ENCODE measurements around the gene MYO1H. TPM values are rescaled to one million over a fixed set of nuclear protein-coding genes. Genes with fewer than 3 reads are reported as not detected.

Gene MYO1H
- total RNA-seq, 1 experiment from 2014 or later = not detected

DNA sequence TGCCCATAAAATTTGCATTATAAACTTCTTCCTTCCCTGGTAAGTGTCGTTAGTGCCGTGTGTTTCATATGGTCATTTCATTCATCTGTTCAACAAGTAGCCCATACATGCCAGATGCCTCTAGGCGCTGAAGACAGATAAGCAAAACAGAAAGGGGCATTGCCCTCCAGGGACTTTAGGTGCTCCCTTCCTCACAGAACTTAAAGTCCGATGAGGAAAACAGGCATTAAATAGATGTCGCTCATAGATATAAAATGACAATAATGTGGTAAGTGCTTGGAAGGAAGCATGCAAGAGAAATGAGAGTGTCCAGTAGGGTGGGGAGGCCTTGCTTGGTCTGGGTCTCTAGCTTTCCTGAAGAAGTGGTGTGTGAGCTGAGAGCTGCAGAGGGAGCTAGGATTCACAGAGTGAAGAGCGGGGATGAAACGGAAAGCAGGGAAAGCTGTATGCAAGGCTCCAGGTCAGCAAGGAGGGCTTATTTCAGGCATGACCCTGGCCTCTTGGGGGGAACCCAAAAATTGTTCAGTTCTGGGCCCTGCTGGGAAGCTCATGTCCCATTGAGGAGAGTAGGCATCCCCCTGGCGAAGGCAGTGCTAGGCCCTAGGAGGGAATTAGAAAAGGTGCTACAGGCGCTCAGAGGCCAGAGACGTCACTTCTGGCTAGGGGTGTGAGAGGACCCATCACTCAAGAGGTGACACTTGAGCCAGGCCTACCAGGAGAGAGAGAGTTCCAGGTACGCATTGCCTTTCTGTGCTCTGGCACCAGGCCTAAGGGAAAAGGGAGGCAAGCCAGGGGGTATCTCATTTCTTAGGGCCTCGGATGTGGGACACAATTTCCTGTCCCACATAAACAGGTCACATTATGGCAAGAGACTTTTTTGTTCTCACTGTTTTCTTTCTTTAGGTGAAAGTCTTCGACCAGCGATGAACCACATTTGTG is 141.6 kb downstream of the MYO1H start:
- intact Hi-C loops (cut with micrococcal nuclease) = no loop called here
- Mint-ChIP-seq H3K27ac (ENCODE audit: low read depth, unreplicated experiment) (peak overlapping the region; percentile 64), H3K4me3 (ENCODE audit: unreplicated experiment) (no peak overlapping the region), H3K36me3 (ENCODE audit: insufficient read depth, unreplicated experiment) (peaks cover 78% of the 10 kb centered on the region), H3K4me1 (ENCODE audit: insufficient read depth, unreplicated experiment) (no peaks in the 10 kb centered on the region), H3K9me3 (ENCODE audit: unreplicated experiment) (no peaks in the 10 kb centered on the region), H3K27me3 (ENCODE audit: insufficient read depth, unreplicated experiment) (no peaks in the 10 kb centered on the region)
- ChIA-PET POLR2A (no interaction called here), CTCF (interaction anchor here (0.7 to 0.8 kb wide), 2 partner anchors 286 to 846 kb away, joined by 3 read pairs; no protein-coding TSS in a partner anchor)
- TF ChIP-seq, protein P1, sequence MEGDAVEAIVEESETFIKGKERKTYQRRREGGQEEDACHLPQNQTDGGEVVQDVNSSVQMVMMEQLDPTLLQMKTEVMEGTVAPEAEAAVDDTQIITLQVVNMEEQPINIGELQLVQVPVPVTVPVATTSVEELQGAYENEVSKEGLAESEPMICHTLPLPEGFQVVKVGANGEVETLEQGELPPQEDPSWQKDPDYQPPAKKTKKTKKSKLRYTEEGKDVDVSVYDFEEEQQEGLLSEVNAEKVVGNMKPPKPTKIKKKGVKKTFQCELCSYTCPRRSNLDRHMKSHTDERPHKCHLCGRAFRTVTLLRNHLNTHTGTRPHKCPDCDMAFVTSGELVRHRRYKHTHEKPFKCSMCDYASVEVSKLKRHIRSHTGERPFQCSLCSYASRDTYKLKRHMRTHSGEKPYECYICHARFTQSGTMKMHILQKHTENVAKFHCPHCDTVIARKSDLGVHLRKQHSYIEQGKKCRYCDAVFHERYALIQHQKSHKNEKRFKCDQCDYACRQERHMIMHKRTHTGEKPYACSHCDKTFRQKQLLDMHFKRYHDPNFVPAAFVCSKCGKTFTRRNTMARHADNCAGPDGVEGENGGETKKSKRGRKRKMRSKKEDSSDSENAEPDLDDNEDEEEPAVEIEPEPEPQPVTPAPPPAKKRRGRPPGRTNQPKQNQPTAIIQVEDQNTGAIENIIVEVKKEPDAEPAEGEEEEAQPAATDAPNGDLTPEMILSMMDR (IDR thresholded peaks at IDR 0.05; ENCODE audit: unreplicated experiment) = no peak
- DNase-seq (ENCODE audit: unreplicated experiment) = no peak
- BruUV-seq (replicated peaks) = no TSS peak

DNA sequence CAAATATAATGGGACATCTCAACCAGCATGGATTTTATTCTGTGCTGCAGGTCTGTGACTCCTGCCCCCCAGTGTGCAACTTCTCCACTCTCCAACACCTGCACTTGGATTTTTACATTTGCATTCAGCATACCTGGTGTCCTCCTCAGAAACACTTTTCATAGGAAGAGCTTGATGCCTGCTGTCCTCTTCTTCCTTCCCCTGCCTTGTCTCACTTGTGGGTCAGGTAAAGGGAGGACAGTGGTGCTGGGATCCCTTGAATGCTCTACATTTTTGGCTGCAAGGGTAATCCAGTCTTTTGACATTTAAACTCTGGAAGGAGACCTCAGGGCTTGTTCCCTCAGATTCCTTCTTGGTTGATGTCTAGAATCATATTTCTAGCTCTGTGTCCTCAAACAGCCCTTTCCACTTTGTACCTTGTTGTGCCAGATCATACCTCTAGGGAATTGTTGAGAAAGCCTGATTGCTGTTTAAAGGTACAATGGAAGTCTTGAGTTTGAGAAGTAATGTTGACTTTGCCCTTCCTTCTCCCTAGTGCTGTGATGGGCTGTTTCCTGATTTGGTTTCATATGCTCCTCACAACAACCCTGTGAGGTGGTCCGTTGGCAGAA is 142.4 kb downstream of the MYO1H start:
- intact Hi-C loops (cut with micrococcal nuclease) = no loop called here
- H3K36me3 Mint-ChIP-seq (ENCODE audit: insufficient read depth, unreplicated experiment) = peaks cover 70% of the 10 kb centered on the region
- H3K4me1 Mint-ChIP-seq (ENCODE audit: insufficient read depth, unreplicated experiment) = no peaks in the 10 kb centered on the region
- no peaks in the 10 kb centered on the region for H3K27me3 Mint-ChIP-seq (ENCODE audit: insufficient read depth, unreplicated experiment)
- H3K9me3 Mint-ChIP-seq (ENCODE audit: unreplicated experiment) = no peaks in the 10 kb centered on the region
- TF ChIP-seq, protein P1 (IDR thresholded peaks at IDR 0.05; ENCODE audit: unreplicated experiment) = no peak
- ChIA-PET CTCF (interaction anchor here (1.7 kb wide), 1 partner anchor 57 kb away, joined by 5 read pairs; no protein-coding TSS in a partner anchor), POLR2A (no interaction called here)
- H3K27ac Mint-ChIP-seq (ENCODE audit: low read depth, unreplicated experiment) = no peak overlapping the region
- no peak overlapping the region for H3K4me3 Mint-ChIP-seq (ENCODE audit: unreplicated experiment)
- no TSS peak for BruUV-seq (replicated peaks)
- no peak for DNase-seq (ENCODE audit: unreplicated experiment)

DNA sequence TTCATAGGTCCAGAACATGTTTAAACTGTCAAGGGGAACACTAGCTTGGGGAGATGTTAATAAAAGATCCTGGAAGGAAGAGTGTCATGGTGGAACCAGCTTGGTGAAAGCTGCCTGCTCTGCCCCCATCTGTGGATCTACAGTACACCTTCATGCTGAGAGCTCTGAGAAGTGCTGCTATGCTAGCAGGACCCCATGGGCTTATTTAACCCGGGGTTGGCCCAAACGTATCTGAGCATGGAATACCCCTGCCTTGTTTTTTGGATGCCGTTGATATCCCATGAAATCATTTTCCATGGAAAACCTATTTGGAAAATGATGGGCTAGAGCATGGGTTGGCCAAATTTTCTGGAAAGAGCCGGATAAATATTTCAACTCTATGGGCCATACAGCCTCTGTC is 144.0 kb downstream of the MYO1H start:
- no peak for DNase-seq (ENCODE audit: unreplicated experiment)
- Mint-ChIP-seq H3K4me1 (ENCODE audit: insufficient read depth, unreplicated experiment) (no peaks in the 10 kb centered on the region), H3K4me3 (ENCODE audit: unreplicated experiment) (no peak overlapping the region), H3K27ac (ENCODE audit: low read depth, unreplicated experiment) (no peak overlapping the region), H3K27me3 (ENCODE audit: insufficient read depth, unreplicated experiment) (no peaks in the 10 kb centered on the region), H3K36me3 (ENCODE audit: insufficient read depth, unreplicated experiment) (peaks cover 63% of the 10 kb centered on the region), H3K9me3 (ENCODE audit: unreplicated experiment) (no peaks in the 10 kb centered on the region)
- CTCF ChIA-PET = interaction anchor here (0.7 to 1.7 kb wide), 2 partner anchors 59 to 1816 kb away, joined by 3 to 5 read pairs; no protein-coding TSS in a partner anchor
- intact Hi-C loops (cut with micrococcal nuclease) = no loop called here
- BruUV-seq (replicated peaks) = no TSS peak
- POLR2A ChIA-PET = interaction anchor here (1.0 kb wide), 1 partner anchor 14 kb away, joined by 3 read pairs; the partner anchor contains the start of genes KCTD10 and UBE3B
- TF ChIP-seq, protein P1 (IDR thresholded peaks at IDR 0.05; ENCODE audit: unreplicated experiment) = no peak

DNA sequence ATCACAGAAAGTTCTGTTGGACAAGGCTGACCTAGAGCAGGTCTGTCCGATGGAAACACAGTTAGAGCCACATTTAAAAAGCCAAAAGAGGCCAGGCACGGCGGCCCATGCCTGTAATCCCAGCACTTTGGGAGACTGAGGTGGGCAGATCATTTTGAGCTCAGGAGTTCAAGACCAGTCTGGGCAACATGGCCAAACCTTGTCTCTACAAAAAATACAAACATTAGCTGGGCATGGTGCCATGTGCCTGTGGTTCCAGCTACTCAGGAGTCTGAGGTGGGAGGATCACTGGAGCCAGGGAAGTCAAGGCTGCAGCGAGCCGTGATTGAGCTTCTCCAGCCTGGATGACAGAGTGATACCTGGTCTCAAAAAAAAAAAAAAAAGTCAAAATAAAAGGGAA is 144.7 kb downstream of the MYO1H start:
- POLR2A ChIA-PET = interaction anchor here (0.7 kb wide), 1 partner anchor 88 kb away, joined by 3 read pairs; no protein-coding TSS in a partner anchor

More for the DNA sequence above, 144.7 kb downstream of the MYO1H start:
- intact Hi-C loops (cut with micrococcal nuclease) = no loop called here
- peaks cover 57% of the 10 kb centered on the region for H3K36me3 Mint-ChIP-seq (ENCODE audit: insufficient read depth, unreplicated experiment)
- H3K27me3 Mint-ChIP-seq (ENCODE audit: insufficient read depth, unreplicated experiment) = no peaks in the 10 kb centered on the region
- DNase-seq (ENCODE audit: unreplicated experiment) = no peak
- TF ChIP-seq, protein P1 (IDR thresholded peaks at IDR 0.05; ENCODE audit: unreplicated experiment) = no peak
- BruUV-seq (replicated peaks) = no TSS peak
- H3K4me1 Mint-ChIP-seq (ENCODE audit: insufficient read depth, unreplicated experiment) = peaks cover 2% of the 10 kb centered on the region
- no peak overlapping the region for H3K4me3 Mint-ChIP-seq (ENCODE audit: unreplicated experiment)
- CTCF ChIA-PET = no interaction called here
- H3K27ac Mint-ChIP-seq (ENCODE audit: low read depth, unreplicated experiment) = no peak overlapping the region
- H3K9me3 Mint-ChIP-seq (ENCODE audit: unreplicated experiment) = no peaks in the 10 kb centered on the region

Data from MCF 10A (cell line).